ENCODE measurements around the gene ANKRD34B. TPM values are rescaled to one million over a fixed set of nuclear protein-coding genes. Genes with fewer than 3 reads are reported as not detected.
A peak's percentile ranks its signal among the peaks of the same experiment; 100 is the strongest.

Gene ANKRD34B
- total and polyA plus RNA-seq, 2 of the 13 experiments (the other 11 are each of a cell fraction or from before 2014, with no cell fraction given), result 0.01 to 0.04 TPM

DNA sequence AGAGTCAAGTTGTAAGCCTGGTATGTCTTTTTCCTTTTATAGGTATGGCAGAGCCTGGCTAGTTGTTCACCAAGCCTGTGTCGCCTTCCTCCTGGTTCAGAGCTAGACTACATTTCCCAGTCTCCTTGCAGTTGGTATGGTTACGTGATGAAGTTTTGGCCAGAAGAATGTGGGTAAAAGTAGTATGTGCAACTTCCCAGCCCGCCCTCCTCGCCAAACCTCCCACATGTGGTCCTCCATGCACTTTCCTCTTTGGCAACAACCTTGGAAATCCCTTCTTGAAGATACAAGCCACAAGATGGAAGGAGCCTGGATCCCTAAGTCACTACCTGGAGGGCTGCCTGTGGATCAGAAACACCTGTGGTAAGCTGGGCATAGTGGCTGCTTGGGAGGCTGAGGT, 48.4 kb upstream of the ANKRD34B start:
- FAIRE-seq, result no peak
- no peaks in the 10 kb centered on the region for H3K36me3 ChIP-seq (replicated peaks in 1 of 2; ENCODE audit: control insufficient read depth in 1 of 2, insufficient read depth in 2 of 2, low read length in 2 of 2)
- intact Hi-C loops (cut with micrococcal nuclease; ENCODE audit: unreplicated experiment), result no loop called here
- H3K9me3 ChIP-seq (ENCODE audit: low read length), result no peaks in the 10 kb centered on the region
- no peaks in the 10 kb centered on the region for H4K20me1 ChIP-seq (ENCODE audit: insufficient read depth, low read length)
- H3K4me2 ChIP-seq (ENCODE audit: low read depth, low read length), result no peak overlapping the region
- no peaks in the 10 kb centered on the region for H3K79me2 ChIP-seq (ENCODE audit: insufficient read depth, low read length)
- no peak overlapping the region for H2AFZ ChIP-seq (ENCODE audit: low read length)
- H3K27ac ChIP-seq (ENCODE audit: extremely low read length, insufficient read depth, low read length), result no peak overlapping the region
- H3K27me3 ChIP-seq (ENCODE audit: control insufficient read depth in 1 of 2, insufficient read depth in 2 of 2, low read length in 2 of 2), result no peaks in the 10 kb centered on the region
- 94% methylated on average over 4 of the region's 4 CpGs for WGBS (ENCODE audit: low lambda C conversion rate)
- CTCF ChIA-PET (ENCODE audit: low intra/inter-chr PET ratio, low total read pairs), result no interaction called here
- in situ Hi-C loops (cut with HindIII; ENCODE audit: extremely low pct_ligation_motif_present, low pct_unique_long_range_greater_than_20kb), result no loop called here
- H3K4me1 ChIP-seq (ENCODE audit: insufficient read depth, low read length), result peaks cover 16% of the 10 kb centered on the region
- no peak overlapping the region for H3K9ac ChIP-seq (ENCODE audit: insufficient read depth, low read depth, low read length)
- BruUV-seq (replicated peaks), result no TSS peak
- ATAC-seq, result no peak
- no peak for DNase-seq (ENCODE audit: low spot score)
- no peak for TF ChIP-seq ZNF10 (CRISPR knock-in tag; IDR thresholded peaks at IDR 0.05; ENCODE audit: borderline replicate concordance, low read depth)
- no peak for TF ChIP-seq ZMYM4 (CRISPR knock-in tag; IDR thresholded peaks at IDR 0.05)
- no peak for TF ChIP-seq YEATS4 (CRISPR knock-in tag; IDR thresholded peaks at IDR 0.05; ENCODE audit: borderline replicate concordance)
- no peak for TF ChIP-seq MEIS2 (CRISPR knock-in tag; IDR thresholded peaks at IDR 0.05)
- TF ChIP-seq NFE2L1 (CRISPR knock-in tag; IDR thresholded peaks at IDR 0.05; ENCODE audit: borderline replicate concordance), result no peak
- no peak for TF ChIP-seq MIER3 (CRISPR knock-in tag; IDR thresholded peaks at IDR 0.05; ENCODE audit: borderline replicate concordance)
- TF ChIP-seq ZNF317 (CRISPR knock-in tag; IDR thresholded peaks at IDR 0.05), result no peak
- no peak for TF ChIP-seq ZNF530 (CRISPR knock-in tag; IDR thresholded peaks at IDR 0.05; ENCODE audit: low read depth)
- no peak for TF ChIP-seq ZNF263 (CRISPR knock-in tag; IDR thresholded peaks at IDR 0.05)
- no peak for TF ChIP-seq ZBTB1 (CRISPR knock-in tag; IDR thresholded peaks at IDR 0.05; ENCODE audit: borderline replicate concordance)
- H3K4me3 ChIP-seq (replicated peaks in 1 of 3; ENCODE audit: insufficient read depth in 1 of 3, low read depth in 2 of 3, low read length in 3 of 3), result no peak overlapping the region
- POLR2A ChIA-PET, result no interaction called here

DNA sequence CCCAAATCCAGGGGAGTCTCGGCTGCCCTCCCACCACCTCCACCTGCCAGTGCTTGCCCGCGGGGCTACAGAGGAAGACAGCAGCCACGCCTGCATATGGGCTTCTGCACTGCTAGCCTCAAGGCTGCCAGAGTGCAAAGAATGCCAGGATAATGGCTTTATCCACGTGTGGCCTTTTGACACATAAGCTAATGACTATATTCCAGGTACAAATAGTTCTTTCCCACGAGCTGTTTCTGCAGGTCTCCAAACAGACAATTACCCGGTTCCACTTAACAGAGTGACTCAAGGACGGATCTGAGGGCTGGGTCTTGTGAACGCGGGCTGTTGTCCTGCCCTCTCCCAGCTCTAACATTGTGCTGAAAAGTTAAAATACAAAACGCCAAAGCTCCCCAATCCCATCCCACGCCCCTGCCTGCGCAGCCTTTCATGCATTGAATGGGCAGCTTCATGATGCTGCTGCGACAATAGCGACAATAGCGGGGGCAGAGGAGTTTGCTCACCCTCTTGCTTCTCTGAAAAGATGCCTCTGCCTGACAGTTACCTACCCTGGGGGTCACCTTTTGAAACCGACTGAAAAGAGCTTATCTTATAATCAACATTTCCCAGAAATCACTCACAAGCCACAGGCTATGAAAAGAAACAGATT, 45.3 kb upstream of the ANKRD34B start:
- Histone ChIP-seq H3K27ac (ENCODE audit: extremely low read length, insufficient read depth, low read length) (no peak overlapping the region), H3K36me3 (replicated peaks in 1 of 2; ENCODE audit: control insufficient read depth in 1 of 2, insufficient read depth in 2 of 2, low read length in 2 of 2) (no peaks in the 10 kb centered on the region), H3K79me2 (ENCODE audit: insufficient read depth, low read length) (no peaks in the 10 kb centered on the region), H2AFZ (ENCODE audit: low read length) (no peak overlapping the region), H4K20me1 (ENCODE audit: insufficient read depth, low read length) (no peaks in the 10 kb centered on the region), H3K27me3 (ENCODE audit: control insufficient read depth in 1 of 2, insufficient read depth in 2 of 2, low read length in 2 of 2) (no peaks in the 10 kb centered on the region), H3K4me2 (ENCODE audit: low read depth, low read length) (no peak overlapping the region), H3K9me3 (ENCODE audit: low read length) (no peaks in the 10 kb centered on the region), H3K4me3 (replicated peaks in 1 of 3; ENCODE audit: insufficient read depth in 1 of 3, low read depth in 2 of 3, low read length in 3 of 3) (no peak overlapping the region), H3K9ac (ENCODE audit: insufficient read depth, low read depth, low read length) (no peak overlapping the region), H3K4me1 (ENCODE audit: insufficient read depth, low read length) (peaks cover 13% of the 10 kb centered on the region; the same call in 1 of the 2 replicates)
- no peak for FAIRE-seq
- in situ Hi-C loops (cut with HindIII; ENCODE audit: extremely low pct_ligation_motif_present, low pct_unique_long_range_greater_than_20kb), result no loop called here
- intact Hi-C loops (cut with micrococcal nuclease; ENCODE audit: unreplicated experiment), result no loop called here
- CTCF ChIA-PET (ENCODE audit: low intra/inter-chr PET ratio, low total read pairs), result no interaction called here
- BruUV-seq (replicated peaks), result no TSS peak
- DNase-seq (ENCODE audit: low spot score), result no peak
- 81% methylated on average over 17 of the region's 17 CpGs for WGBS (ENCODE audit: low lambda C conversion rate)
- no peak for ATAC-seq
- POLR2A ChIA-PET, result no interaction called here
- TF ChIP-seq, protein P1, sequence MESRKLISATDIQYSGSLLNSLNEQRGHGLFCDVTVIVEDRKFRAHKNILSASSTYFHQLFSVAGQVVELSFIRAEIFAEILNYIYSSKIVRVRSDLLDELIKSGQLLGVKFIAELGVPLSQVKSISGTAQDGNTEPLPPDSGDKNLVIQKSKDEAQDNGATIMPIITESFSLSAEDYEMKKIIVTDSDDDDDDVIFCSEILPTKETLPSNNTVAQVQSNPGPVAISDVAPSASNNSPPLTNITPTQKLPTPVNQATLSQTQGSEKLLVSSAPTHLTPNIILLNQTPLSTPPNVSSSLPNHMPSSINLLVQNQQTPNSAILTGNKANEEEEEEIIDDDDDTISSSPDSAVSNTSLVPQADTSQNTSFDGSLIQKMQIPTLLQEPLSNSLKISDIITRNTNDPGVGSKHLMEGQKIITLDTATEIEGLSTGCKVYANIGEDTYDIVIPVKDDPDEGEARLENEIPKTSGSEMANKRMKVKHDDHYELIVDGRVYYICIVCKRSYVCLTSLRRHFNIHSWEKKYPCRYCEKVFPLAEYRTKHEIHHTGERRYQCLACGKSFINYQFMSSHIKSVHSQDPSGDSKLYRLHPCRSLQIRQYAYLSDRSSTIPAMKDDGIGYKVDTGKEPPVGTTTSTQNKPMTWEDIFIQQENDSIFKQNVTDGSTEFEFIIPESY (CRISPR knock-in tag; IDR thresholded peaks at IDR 0.05), result 0 out of 2 replicates have a peak, but pooled peaks have one; percentile 13
- TF ChIP-seq, protein P2, sequence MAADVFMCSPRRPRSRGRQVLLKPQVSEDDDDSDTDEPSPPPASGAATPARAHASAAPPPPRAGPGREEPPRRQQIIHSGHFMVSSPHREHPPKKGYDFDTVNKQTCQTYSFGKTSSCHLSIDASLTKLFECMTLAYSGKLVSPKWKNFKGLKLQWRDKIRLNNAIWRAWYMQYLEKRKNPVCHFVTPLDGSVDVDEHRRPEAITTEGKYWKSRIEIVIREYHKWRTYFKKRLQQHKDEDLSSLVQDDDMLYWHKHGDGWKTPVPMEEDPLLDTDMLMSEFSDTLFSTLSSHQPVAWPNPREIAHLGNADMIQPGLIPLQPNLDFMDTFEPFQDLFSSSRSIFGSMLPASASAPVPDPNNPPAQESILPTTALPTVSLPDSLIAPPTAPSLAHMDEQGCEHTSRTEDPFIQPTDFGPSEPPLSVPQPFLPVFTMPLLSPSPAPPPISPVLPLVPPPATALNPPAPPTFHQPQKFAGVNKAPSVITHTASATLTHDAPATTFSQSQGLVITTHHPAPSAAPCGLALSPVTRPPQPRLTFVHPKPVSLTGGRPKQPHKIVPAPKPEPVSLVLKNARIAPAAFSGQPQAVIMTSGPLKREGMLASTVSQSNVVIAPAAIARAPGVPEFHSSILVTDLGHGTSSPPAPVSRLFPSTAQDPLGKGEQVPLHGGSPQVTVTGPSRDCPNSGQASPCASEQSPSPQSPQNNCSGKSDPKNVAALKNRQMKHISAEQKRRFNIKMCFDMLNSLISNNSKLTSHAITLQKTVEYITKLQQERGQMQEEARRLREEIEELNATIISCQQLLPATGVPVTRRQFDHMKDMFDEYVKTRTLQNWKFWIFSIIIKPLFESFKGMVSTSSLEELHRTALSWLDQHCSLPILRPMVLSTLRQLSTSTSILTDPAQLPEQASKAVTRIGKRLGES (CRISPR knock-in tag; IDR thresholded peaks at IDR 0.05; ENCODE audit: borderline replicate concordance), result no peak
